Left lung (tissue), 10 donors: Measurements from ENCODE around the gene OTX2. TPM values are rescaled to one million over a fixed set of nuclear protein-coding genes. Genes with fewer than 3 reads are reported as not detected.

Experiments
- ATAC-seq: fragments of 200-7000 bp; cut with Tn5 transposase; one replicate; pipeline ENCODE4 v1.9.1; 2020; ENCODE audit warnings: moderate library complexity
- DNase-seq, 4 donors: peaks; one replicate each; pipeline ENCODE4 v3.0.0-alpha.2; 2013 to 2020
- H3K27ac ChIP-seq, 2 donors: fragments of 200-600 bp; sonication (generic) in 1 of 2; one replicate each; pipeline versions ENCODE4 v1.5.0 to v1.8.0; 2020 to 2021
- H3K27me3 ChIP-seq, 2 donors: fragments of 200-600 bp; sonication (generic) in 1 of 2; one replicate each; pipeline versions ENCODE4 v1.5.0 to v1.8.0; 2020 to 2021
- H3K36me3 ChIP-seq, 2 donors: fragments of 200-600 bp; sonication (generic) in 1 of 2; one replicate each; pipeline versions ENCODE4 v1.5.0 to v1.8.0; 2020 to 2021
- H3K4me1 ChIP-seq, 2 donors: fragments of 200-600 bp; one replicate each; pipeline ENCODE4 v1.8.0; 2021
- H3K4me3 ChIP-seq, 2 donors: fragments of 200-600 bp; sonication (generic) in 1 of 2; one replicate each; pipeline versions ENCODE4 v1.5.0 to v1.8.0; 2020 to 2021; ENCODE audit warnings: mild to moderate bottlenecking in 1 of 2
- H3K9me3 ChIP-seq, 2 donors: fragments of 200-600 bp; sonication (generic) in 1 of 2; one replicate each; pipeline versions ENCODE4 v1.5.0 to v1.8.0; 2020 to 2021
- intact Hi-C, 2 donors: fragments of 100-400 bp; cut with DNase I; formaldehyde crosslinking; loops; one replicate each; pipeline versions ENCODE4 v1.11.2 to v1.14.2; 2022
- polyA plus RNA-seq, 6 donors: library from polyadenylated mRNA; unstranded; fragments of 120-200 nt; gene quantifications; one replicate each; pipeline ENCODE4 v1.2.1, GENCODE V29; 2013; ENCODE audit not compliant: insufficient read length in 6 of 6
- total RNA-seq, 2 donors: library from RNA; stranded (reverse); fragmentation: NEBNext Ultra II Directional; extraction: Animal tissue kit (Norgen Biotek cat#: 25700); gene quantifications; one replicate each; pipeline ENCODE4 v1.2.1, GENCODE V29; 2021
- TF ChIP-seq, protein P1 (sequence below), 2 donors: fragments of 200-600 bp; sonication (generic) in 1 of 2; IDR thresholded peaks; one replicate each; pipeline versions ENCODE4 v1.5.0 to v1.8.0; 2021; ENCODE audit warnings: antibody characterized with exemption in 2 of 2
- donor health status: DM: no; HTN: yes; CAD: no.
- donor health status: DM: no; HTN: no; CAD: no.

Gene OTX2
- total and polyA plus RNA-seq, 8 donors: not detected

DNA sequence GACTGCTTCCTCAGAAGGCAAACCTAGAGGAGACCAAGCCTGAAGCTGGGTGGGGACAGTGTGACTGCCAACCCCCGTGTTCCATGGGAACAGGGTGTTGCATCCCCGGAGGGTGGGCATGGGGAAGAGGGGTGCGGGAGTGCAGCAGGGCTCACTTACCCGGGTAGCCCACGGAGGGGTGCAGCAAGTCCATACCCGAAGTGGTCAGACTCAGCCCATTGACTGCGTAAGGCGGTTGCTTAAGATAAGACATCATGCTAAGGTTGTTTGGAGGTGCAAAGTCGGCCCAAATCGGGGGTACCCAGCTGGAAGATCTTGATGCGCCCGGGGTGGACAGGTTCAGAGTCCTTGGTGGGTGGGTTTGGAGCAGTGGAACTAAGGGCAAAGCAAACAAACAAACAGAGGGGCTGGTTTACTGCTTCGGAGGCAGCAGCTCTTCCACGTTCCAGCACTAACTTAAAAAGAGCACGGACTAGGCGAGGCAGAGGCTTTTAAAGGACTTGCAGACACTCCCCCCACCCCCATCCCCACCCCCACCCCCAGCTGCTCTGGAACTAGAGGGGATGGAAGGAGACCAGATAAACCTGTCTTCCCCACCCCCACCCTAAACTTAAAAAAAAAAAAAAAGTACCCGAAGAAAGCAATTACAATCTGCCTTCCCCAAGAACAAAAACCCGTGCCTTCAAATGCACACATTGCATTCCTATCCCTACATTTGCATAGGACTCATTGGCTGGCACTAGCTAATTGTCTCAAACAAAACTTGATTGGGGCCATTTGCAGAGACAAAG lies 4.9 kb downstream of the OTX2 start:
- TF ChIP-seq, protein P1, sequence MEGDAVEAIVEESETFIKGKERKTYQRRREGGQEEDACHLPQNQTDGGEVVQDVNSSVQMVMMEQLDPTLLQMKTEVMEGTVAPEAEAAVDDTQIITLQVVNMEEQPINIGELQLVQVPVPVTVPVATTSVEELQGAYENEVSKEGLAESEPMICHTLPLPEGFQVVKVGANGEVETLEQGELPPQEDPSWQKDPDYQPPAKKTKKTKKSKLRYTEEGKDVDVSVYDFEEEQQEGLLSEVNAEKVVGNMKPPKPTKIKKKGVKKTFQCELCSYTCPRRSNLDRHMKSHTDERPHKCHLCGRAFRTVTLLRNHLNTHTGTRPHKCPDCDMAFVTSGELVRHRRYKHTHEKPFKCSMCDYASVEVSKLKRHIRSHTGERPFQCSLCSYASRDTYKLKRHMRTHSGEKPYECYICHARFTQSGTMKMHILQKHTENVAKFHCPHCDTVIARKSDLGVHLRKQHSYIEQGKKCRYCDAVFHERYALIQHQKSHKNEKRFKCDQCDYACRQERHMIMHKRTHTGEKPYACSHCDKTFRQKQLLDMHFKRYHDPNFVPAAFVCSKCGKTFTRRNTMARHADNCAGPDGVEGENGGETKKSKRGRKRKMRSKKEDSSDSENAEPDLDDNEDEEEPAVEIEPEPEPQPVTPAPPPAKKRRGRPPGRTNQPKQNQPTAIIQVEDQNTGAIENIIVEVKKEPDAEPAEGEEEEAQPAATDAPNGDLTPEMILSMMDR (IDR thresholded peaks at IDR 0.05): no peak
- Histone ChIP-seq H3K4me1 (peaks cover 0 to 2% of the 10 kb centered on the region in 2 donors), H3K36me3 (no peaks in the 10 kb centered on the region), H3K27ac (no peak overlapping the region), H3K27me3 (peaks cover 96 to 100% of the 10 kb centered on the region in 2 donors), H3K9me3 (no peaks in the 10 kb centered on the region), H3K4me3 (no peak overlapping the region)
- DNase-seq (no peak), ATAC-seq (no peak)
- intact Hi-C loops: no loop called here

DNA sequence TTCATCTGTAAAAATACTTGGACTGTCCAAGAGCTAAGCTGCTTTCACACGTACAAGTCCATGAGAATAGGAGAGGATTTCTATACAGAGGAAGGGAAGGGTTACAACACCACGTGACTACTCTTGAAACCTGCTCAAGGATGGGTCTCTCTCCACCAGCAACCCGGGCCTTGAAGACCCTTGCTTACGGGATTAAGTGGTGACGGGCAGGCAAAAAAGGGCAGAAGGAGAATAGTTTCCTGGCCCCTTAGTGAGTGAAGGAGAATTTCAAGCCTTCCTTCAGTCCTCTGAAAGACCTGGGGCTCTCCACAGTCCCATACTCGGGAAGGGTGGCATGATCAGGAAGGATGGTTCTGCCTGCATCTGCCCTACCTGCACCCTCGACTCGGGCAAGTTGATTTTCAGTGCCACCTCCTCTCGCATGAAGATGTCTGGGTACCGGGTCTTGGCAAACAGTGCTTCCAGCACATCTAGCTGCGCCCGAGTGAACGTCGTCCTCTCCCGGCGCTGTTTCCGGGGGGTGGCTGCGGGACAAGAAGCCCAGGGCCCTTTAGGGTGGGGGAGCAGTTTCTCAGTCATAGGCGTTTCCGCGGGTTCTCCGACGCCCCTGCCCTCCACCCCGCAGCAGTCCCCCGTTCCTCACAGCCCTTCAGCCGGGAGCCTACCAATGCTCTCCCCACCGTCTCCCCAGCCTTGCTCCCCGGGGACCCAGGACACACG lies 6.3 kb downstream of the OTX2 start:
- DNase-seq: no peak
- intact Hi-C loops: no loop called here
- Histone ChIP-seq H3K27ac (no peak overlapping the region), H3K36me3 (no peaks in the 10 kb centered on the region), H3K4me3 (no peak overlapping the region), H3K4me1 (peaks cover 0 to 2% of the 10 kb centered on the region in 2 donors), H3K27me3 (peaks cover 96 to 100% of the 10 kb centered on the region in 2 donors), H3K9me3 (no peaks in the 10 kb centered on the region)
- no peak for ATAC-seq
- TF ChIP-seq, protein P1 (IDR thresholded peaks at IDR 0.05): no peak

DNA sequence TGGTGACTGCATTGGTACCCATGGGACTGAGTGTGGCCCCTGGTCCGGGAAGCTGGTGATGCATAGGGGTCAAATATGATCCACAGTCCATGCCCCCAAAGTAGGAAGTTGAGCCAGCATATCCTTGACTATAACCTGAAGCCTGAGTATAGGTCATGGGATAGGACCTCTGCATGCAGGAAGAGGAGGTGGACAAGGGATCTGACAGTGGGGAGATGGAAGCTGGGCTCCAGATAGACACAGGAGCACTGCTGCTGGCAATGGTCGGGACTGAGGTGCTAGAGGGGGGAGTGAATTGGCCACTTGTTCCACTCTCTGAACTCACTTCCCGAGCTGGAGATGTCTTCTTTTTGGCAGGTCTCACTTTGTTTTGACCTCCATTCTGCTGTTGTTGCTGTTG lies 8.4 kb downstream of the OTX2 start:
- Histone ChIP-seq H3K27ac (no peak overlapping the region), H3K36me3 (no peaks in the 10 kb centered on the region), H3K9me3 (no peaks in the 10 kb centered on the region), H3K27me3 (peaks cover 96 to 100% of the 10 kb centered on the region in 2 donors), H3K4me1 (peaks cover 0 to 7% of the 10 kb centered on the region in 2 donors), H3K4me3 (no peak overlapping the region)
- ATAC-seq (no peak), DNase-seq (no peak)
- TF ChIP-seq, protein P1 (IDR thresholded peaks at IDR 0.05): no peak
- intact Hi-C loops: no loop called here

DNA sequence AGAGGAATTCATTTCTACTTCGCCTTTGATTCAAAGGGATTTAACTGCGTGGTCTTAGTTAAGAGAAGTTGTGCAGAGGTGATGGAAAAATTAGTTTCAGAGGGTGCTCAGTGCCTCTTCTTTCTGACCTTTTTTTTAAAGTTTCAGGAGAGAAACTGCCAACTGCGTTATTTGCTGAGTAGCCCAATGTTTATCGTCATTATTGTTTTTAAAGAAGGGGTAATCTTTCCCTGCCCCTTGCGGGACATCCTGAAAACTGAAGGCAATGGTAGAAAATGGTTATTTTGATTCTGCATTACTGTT lies 11.0 kb downstream of the OTX2 start:
- Histone ChIP-seq H3K36me3 (no peaks in the 10 kb centered on the region), H3K27ac (no peak overlapping the region), H3K4me1 (peaks cover 0 to 7% of the 10 kb centered on the region in 2 donors), H3K9me3 (no peaks in the 10 kb centered on the region), H3K27me3 (peaks cover 99 to 100% of the 10 kb centered on the region in 2 donors), H3K4me3 (no peak overlapping the region)
- TF ChIP-seq, protein P1 (IDR thresholded peaks at IDR 0.05): no peak
- no peak for DNase-seq
- intact Hi-C loops: no loop called here
- ATAC-seq: no peak
